Stimulated activated CD4-positive, alpha-beta T cell treated with anti-CD3 and anti-CD28 coated beads, TNF-alpha, amount 100 ng/mL, for 24 hours (primary cell): Measurements from ENCODE around the gene ZNF263.
"Not testable (repeated sequence)": the region's sequence is repeated elsewhere in the genome, so short reads cannot be mapped to it uniquely, and the experiment has no call there.

Source experiments
- DNase-seq, 3 experiments: peaks; one replicate each; pipeline ENCODE4 v3.0.0-alpha.2; 2020; ENCODE audit warnings: low read depth in 3 of 3

The ZNF263 gene

GRCh38 chr16:3266873-3267537 lies 16.3 kb upstream of the ZNF263 start:
- no peak for DNase-seq

- no peak for DNase-seq
These were observed 15.0 kb upstream of the ZNF263 start for GRCh38 chr16:3268294-3268693.

- DNase-seq, result not testable (repeated sequence)
These were observed 12.6 kb upstream of the ZNF263 start for GRCh38 chr16:3270718-3271117.

DNA sequence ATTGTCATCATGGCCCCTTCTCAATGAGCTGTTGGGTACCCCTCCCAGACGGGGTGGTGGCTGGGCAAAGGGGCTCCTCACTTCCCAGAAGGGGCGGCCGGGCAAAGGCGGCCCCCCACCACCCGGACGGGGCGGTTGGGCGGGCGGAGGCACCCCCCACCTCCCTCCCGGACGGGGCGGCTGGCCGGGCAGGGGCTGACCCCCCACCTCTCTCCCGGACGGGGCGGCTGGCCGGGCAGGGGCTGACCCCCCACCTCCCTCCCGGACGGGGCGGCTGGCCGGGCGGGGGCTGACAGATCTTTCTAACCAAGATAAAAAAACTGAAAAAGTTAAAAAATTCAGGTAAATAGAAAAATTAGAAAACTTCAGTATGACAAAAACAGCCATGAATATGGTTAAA lies 12.0 kb upstream of the ZNF263 start:
- DNase-seq, result not testable (repeated sequence)

GRCh38 chr16:3274490-3274889 lies 8.8 kb upstream of the ZNF263 start:
- no peak for DNase-seq

DNA sequence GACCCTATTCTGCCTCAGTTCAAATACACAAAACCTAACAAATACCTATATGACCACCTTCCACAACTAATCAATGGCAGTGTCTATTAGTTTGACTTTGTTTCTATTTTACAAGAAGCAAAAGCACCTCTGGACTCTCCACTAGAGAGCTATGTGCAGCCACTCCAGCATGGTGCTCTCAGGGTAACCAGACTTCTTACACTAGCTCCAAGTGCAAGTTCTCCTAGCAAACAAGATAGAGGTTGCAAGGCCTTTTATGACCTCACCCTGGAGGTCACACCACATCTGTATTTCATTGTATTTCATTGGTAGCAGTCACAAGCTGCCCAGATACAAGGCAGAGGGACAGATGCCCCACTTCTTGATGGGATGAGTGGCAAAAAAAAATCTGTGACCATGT lies 8.3 kb upstream of the ZNF263 start:
- DNase-seq, result no peak

GRCh38 chr16:3276679-3277078 lies 6.6 kb upstream of the ZNF263 start:
- no peak for DNase-seq

DNA sequence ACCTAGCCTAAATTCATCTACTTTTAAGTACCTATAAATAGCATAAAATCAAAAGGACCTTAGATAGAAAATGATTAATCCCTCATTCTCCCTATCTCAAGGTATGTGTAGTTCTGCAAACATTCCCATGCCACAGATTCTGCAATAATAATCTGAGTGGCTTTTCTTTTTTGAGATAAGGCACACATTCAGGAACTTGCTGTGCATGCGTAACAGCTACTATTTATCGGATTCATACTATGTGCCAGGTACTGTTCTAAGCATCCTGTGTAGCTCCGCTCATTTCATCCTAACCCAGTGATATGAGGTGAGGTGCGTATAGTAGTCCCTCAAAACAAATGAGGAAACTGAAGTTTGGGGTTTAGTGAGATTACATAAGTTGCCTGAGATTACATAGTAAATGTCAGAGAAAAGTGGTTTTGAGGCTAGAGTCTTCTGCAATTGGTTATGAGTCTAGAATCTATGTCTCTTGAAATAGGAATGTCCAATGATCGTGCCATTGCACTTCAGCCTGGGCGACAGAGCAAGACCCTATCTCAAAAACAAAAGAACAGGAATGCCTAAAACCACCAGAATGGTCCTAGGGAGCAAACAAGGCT lies 2.0 kb upstream of the ZNF263 start:
- no peak for DNase-seq

DNA sequence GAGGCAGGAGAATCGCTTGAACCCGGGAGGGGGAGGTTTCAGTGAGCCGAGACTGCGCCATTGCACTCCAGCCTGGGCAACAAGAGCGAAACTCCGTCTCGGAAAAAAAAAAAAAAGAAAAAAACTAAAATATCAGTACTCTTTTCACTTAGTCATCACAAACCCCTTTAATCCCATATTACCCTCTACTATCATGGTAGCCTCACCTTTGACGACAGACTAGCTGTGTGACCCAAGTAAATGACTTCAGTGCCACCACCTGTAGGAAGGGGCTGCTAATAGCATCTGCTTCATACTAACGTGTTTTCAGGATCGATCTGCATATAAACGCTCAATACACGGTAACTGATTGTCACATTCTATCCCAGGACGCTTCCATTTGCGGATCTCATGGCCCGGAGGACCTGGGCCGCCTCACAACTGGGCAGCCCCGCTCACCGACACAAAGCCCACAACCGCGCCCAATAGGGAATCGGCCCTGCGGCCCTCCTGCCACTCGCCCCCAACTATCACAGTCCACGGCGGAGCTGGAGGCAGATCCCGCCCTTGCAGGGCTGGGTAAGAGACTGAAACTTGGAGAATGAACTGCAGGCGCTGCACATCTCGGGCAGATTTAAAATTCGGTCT lies 1.1 kb upstream of the ZNF263 start:
- no peak for DNase-seq

GRCh38 chr16:3283543-3284447 lies 504 bp downstream of the ZNF263 start:
- DNase-seq, result no peak

- no peak for DNase-seq
These were observed 1.8 kb downstream of the ZNF263 start for GRCh38 chr16:3285131-3285530.

DNA sequence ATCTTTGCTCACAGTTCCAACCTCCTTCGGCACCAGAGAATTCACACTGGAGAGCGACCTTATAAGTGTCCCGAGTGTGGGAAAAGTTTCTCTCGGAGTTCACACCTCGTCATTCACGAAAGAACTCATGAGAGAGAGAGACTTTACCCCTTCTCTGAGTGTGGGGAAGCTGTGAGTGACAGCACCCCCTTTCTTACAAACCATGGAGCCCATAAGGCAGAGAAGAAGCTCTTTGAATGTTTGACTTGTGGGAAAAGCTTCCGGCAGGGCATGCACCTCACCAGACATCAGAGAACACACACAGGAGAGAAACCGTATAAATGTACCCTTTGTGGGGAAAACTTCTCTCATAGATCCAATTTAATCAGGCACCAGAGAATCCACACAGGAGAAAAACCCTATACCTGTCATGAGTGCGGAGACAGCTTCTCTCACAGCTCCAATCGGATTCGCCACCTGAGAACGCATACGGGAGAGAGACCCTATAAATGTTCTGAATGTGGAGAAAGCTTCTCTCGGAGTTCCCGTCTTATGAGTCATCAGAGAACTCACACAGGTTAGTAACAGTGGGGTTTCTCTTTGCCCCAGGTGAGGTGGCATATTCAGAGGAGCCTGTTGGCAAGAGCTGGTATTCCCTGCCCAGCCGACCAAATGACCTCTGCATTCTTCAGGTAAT lies 6.8 kb downstream of the ZNF263 start:
- DNase-seq, result no peak

- DNase-seq, result no peak
These were observed 9.3 kb downstream of the ZNF263 start for GRCh38 chr16:3292604-3293003.

DNA sequence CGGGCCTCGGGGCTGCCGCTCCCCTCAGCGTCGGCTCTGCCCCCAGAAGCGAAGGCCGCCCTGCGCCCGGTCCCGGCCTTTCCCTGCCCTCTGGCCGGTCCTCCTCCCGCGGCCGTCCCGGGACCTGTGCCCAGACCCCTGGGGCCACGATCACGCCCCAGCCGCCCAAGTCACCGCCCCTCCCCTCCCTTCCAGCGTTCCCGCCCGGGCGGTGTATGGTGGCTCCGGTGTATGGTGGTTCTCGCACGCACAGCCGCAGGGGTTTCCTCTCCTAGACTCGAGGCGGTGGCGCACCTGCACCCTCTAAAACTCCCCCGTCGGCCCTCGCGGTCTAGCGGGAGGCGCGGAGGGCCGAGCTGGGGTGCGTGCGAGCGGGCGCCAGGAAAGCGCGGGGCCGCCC lies 11.9 kb downstream of the ZNF263 start:
- no peak for DNase-seq

DNA sequence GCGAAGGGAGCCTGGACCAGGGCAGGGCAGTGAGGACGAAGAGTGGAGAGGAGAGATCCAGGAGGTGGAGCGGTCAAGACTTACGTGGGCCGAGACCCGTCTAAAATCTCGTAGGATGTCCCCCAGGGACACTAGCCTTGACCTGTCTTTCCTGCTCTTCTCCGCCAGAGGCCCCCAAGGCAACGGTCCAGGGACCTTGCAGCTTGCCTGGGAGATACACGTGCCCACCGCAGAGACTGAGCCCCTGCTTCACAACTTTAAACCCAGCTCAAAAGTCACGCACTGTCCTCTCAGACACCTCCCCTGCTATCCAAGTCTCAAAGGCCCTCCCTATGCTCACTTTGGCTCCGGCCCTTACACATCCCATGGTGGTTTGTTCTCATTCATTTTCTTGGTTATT lies 12.5 kb downstream of the ZNF263 start:
- no peak for DNase-seq

- no peak for DNase-seq
These were observed 21.1 kb downstream of the ZNF263 start for GRCh38 chr16:3304370-3304769.

DNA sequence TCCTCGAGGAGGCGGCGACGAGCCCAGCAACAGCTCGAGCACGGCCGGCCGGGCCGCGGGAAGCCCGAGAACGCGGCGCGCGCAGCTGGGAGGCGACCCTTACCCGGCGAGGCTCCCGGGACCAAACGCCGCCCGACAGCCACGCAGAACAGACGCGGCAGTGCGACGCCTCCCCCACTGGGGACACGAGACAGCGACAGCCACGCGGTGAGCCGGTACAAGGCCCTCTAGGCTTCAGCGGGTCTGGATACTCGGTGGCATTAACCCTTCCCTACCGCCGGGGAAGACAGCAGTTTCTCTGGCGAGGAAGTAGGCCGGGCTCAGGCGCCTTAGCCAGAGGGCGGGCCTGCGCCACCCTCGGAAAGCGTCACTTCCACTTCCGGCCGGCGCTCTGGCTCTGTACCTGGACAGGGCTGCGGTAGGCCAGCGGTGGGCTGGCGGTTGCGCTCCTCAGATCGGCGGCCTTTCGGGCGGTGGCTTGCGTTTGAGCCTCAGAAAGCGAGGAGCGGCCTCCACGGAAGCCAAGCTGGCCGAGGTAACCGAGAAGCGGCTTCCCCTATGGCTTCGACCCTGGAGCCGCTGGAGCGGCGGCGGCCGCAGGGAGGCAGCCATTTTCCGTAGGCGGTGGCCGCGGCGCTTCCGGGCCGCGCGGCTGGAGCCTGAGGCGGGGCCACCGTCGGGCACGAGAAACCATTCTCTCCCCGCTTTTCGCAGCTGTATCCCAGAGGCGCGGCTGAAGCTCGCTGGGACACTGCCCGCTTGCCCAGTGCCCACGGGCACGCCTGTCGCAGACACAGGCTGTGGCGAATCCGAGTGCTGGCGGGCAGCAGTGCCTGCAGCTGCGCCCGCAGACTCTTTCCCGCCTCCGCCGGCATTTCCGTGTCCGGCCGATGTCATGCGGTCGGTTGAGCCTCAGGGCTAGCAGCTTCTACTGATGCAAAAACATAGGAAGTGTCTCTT lies 22.1 kb downstream of the ZNF263 start, which contains the start of the genes TIGD7 and ZNF75A:
Gene TIGD7 (minus strand): TSS at position 322 of the 960 bp plus-strand sequence. CDS start 4,816 bp downstream, outside the sequence.
Gene ZNF75A (plus strand): TSS at position 389 of the 960 bp plus-strand sequence. CDS start 2,932 bp downstream, outside the sequence.
- DNase-seq, result peak; percentile 45 to 80 (median 63)

GRCh38 chr16:3306078-3306477 lies 22.8 kb downstream of the ZNF263 start:
- no peak for DNase-seq

DNA sequence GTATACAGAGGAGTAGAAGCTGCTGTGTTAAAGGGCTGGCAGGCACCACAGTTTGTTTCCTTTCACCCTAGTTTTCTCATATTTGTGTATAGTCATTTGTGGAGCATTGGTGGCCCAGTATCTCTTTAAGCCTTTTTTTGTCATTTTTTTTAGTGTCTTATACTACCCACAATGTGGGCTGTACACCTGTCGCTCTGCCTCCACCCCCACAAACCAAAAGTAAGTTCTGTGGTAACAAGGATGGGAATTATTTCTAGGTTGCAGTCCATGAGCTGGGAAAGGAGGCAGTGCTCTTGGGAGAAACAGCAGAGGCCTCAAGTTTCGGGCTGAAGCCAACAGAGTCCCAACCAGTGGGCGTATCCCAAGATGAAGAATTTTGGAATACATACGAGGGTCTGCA lies 28.2 kb downstream of the ZNF263 start:
- no peak for DNase-seq

DNA sequence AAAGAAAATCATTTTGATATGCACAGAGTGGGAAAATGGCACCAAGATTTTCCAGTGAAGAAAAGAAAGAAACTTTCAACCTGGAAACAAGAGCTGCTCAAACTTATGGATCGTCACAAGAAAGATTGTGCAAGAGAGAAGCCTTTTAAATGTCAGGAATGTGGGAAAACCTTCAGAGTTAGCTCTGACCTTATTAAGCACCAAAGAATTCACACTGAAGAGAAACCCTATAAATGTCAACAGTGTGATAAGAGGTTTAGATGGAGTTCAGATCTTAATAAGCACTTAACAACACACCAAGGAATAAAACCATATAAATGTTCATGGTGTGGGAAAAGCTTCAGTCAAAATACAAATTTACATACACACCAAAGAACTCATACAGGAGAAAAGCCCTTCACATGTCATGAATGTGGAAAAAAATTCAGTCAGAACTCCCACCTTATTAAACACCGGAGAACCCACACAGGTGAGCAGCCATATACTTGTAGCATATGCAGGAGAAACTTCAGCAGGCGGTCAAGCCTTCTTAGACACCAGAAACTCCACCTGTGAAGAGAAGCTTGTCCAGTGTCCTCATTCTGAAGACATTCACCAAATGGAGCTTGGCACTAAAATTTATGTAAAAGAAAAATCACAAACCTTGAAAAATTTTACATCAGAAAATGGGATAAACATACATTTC lies 34.2 kb downstream of the ZNF263 start:
- DNase-seq, result no peak
